Measurements from ENCODE around the gene MID1IP1. TPM values are rescaled to one million over a fixed set of nuclear protein-coding genes. Genes with fewer than 3 reads are reported as not detected.

MID1IP1 gene
- total RNA-seq, 1 experiment from 2014 or later: 100 TPM

DNA sequence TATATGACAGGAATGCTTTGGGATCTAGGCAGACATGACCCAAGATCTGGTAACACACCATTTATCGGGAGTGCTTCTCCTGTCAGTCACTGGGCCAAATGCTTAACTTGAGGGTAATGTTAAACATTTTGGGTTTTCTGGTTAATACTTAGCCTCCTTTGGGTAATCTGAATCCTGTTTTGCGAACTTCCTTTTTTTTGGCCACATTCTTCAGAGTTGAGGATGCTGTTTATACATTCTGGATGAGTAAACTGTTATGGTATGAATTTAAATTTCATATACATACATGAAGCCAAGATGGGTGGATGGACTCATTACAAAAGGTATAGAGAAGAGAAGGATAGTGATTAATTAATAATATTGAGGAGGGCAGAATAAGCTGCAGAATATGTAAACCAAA is 36.1 kb downstream of the MID1IP1 start:
- Histone ChIP-seq H3K4me2 (ENCODE audit: insufficient read depth, insufficient read length, low read length) (no peak overlapping the region), H3K27me3 (ENCODE audit: insufficient read depth, low read length) (no peaks in the 10 kb centered on the region), H2BK5ac (ENCODE audit: insufficient read length, low read length) (no peak overlapping the region), H3K79me2 (ENCODE audit: insufficient read depth, low read length) (no peaks in the 10 kb centered on the region), H2AFZ (ENCODE audit: low read length) (no peak overlapping the region), H3K23ac (ENCODE audit: insufficient read length, low read depth, low read length) (no peak overlapping the region), H3K4me1 (ENCODE audit: insufficient read depth, low read length) (no peaks in the 10 kb centered on the region), H3K18ac (ENCODE audit: insufficient read length, low read depth, low read length) (no peak overlapping the region), H4K8ac (replicated peaks; ENCODE audit: insufficient read length, low read depth, low read length) (no peak overlapping the region), H4K20me1 (ENCODE audit: control insufficient read depth, insufficient read depth, insufficient read length) (no peaks in the 10 kb centered on the region), H3K79me1 (ENCODE audit: insufficient read depth, low read depth, low read length, poor library complexity, severe bottlenecking) (no peaks in the 10 kb centered on the region), H2AK5ac (ENCODE audit: insufficient read length, low read length) (no peak overlapping the region), H3K56ac (ENCODE audit: insufficient read length, low read depth, low read length) (no peak overlapping the region), H3K4ac (ENCODE audit: low read depth, low read length) (no peak overlapping the region), H2BK15ac (ENCODE audit: low read depth, low read length) (no peak overlapping the region), H2BK20ac (ENCODE audit: low read depth, low read length, poor library complexity, severe bottlenecking) (no peak overlapping the region), H3K27ac (ENCODE audit: insufficient read length, low read depth, low read length) (no peak overlapping the region), H3K23me2 (ENCODE audit: insufficient read length, low read depth, low read length, poor library complexity, severe bottlenecking) (no peaks in the 10 kb centered on the region), H3T11ph (ENCODE audit: low read length) (no peak overlapping the region), H3K9me3 (ENCODE audit: control insufficient read depth, low read depth, low read length) (no peaks in the 10 kb centered on the region), H3K14ac (ENCODE audit: insufficient read depth, low read length) (no peak overlapping the region), H4K91ac (ENCODE audit: insufficient read length, low read depth, low read length) (no peak overlapping the region), H2BK12ac (ENCODE audit: insufficient read length, low read depth, low read length) (no peak overlapping the region), H2BK120ac (ENCODE audit: low read depth, low read length, poor library complexity, severe bottlenecking) (no peak overlapping the region), H3K9ac (ENCODE audit: extremely low read depth, insufficient read length, low read length) (no peak overlapping the region), H4K5ac (ENCODE audit: insufficient read length, low read depth, low read length) (no peak overlapping the region)
- TF ChIP-seq CTCF (conservative IDR thresholded peaks at IDR 0.05): no peak
- no CpG with 5 or more reads among the region's 2 CpGs for WGBS (ENCODE audit: extremely low coverage, insufficient read length, low lambda C conversion rate)
- Mint-ChIP-seq H3K27me3 (ENCODE audit: low read depth) (no peaks in the 10 kb centered on the region; the same call in 1 of the 2 replicates), H3K36me3 (ENCODE audit: insufficient read depth in 1 of 3, low read depth in 3 of 3) (no peaks in the 10 kb centered on the region; a peak in 2 of 7 replicates), H3K4me1 (peaks cover 0 to 3% of the 10 kb centered on the region in 2 experiments; a peak in 3 of 4 replicates), H3K4me3 (no peak overlapping the region), H3K27ac (no peak overlapping the region), H3K9me3 (peaks cover 52 to 53% of the 10 kb centered on the region in 2 experiments)
- no peak for DNase-seq
